Stimulated activated CD8-positive, alpha-beta memory T cell treated with anti-CD3 and anti-CD28 coated beads, Interleukin-12 subunit alpha, Interleukin-12 subunit beta, amount 100 ng/mL, for 24 hours (primary cell): ENCODE data around the gene PLPP1.
"Not testable (repeated sequence)": the region's sequence is repeated elsewhere in the genome, so short reads cannot be mapped to it uniquely, and the experiment has no call there.

Experiments used
- DNase-seq: peaks from one replicate; pipeline ENCODE4 v3.0.0-alpha.2; 2020; ENCODE audit errors: extremely low read depth

The PLPP1 gene

DNA sequence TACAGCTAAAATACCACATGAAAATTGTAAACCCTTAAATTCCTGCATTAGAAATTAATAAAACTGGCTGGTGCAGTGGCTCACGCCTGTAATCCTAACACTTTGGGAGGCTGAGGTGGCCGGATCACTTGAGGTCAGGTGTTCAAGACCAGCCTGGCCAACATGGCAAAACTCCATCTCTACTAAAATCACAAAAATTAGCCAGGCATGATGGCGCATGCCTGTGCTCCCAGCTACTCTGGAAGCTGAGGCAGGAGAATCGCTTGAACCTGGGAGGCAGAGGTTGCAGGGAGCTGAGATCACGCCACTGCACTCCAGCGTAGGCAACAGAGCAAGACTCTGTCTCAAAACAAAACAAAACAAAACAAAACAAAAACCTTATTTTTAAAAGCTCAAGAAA is 29.1 kb downstream of the PLPP1 start:
- DNase-seq = not testable (repeated sequence)

DNA sequence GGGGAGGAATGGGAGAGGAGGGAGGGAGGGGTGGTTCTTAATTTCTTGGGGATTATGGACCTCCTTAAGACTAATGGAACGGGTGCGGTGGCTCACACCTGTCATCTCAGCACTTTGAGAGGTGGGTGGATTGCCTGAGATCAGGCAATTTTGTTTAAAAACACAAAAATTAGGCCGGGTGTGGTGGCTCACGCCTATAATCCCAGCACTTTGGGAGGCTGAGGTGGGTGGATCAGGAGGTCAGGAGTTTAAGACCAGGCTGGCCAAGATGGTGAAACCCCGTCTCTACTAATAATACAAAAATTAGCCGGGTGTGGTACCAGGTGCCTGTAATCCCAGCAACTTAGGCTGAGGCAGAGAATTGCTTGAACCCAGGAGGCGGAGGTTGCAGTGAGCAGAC is 30.8 kb downstream of the PLPP1 start:
- DNase-seq = not testable (repeated sequence)

DNA sequence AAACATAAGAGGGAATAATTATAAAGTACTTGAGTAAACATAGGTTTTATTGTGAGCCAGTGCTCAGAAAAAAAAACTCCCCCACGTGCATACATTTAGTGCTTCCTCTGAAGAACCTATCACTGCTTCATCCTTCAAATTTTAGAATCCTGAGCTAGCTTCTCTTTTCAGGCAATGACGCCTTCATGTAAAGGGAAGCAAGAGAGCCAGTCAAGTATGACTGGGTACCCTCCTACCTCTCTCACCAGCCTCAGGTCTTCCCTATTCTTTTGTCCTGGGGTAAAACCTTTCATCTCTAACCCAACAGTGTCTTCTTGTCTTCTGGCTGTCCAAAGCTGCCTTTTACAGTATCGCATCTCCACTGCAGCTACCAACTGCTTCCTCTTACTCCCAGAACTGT is 32.0 kb downstream of the PLPP1 start:
- DNase-seq = no peak

DNA sequence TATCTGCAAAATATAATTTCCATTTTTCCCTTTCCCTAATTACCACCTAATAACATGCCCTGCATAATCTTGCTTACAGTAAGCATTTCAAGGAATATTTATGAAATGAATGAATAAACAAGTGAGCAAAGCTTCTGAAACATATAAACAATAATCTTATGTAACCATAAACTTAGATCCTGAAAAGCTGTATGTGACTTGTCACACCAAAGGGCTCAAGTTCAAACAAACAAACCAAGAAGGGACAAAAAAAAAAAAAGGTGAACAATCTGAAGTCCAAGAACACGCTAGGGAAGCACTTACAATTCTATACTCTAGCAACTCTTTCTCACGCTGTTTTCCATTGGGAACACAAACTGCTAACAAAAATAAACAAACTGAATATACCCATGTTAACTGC is 36.3 kb downstream of the PLPP1 start:
- no peak for DNase-seq

DNA sequence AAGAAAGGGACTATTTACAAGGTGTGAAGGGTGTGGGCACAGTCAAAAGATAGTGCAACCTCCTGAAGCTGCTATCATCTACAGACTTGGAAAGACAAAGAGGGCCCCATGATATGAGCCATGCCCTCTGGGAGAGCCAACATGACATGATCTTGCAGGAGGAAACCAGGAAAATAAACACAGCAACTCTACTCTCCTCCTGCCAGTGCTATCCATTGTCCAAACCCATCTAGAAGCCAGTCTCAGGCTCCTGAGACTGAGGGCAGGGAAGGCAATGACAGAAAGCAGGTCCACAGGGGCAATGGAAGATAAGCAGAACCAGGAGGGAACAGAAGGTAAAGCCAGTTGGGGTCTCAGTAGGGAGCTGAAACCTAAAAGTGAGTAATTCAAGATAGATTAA is 37.1 kb downstream of the PLPP1 start:
- DNase-seq = no peak

DNA sequence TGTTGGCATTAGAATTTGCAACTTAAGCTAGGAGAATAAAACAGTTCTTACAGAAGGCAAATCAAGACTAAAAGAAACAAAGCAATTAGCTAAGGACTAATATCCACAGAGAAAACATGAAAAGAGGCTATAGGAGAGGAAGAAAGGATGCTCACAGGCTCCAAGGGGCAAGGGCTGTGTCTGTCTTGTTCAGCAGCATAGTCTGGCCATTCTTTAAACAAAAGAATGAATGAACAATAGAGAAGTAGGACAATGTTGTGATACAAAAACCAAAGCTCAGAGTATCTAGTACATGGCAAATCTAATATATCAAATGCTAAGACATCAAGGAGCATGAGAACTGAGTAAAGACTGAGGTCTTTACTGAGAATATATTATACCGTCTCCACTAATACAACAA is 39.5 kb downstream of the PLPP1 start:
- DNase-seq = no peak

DNA sequence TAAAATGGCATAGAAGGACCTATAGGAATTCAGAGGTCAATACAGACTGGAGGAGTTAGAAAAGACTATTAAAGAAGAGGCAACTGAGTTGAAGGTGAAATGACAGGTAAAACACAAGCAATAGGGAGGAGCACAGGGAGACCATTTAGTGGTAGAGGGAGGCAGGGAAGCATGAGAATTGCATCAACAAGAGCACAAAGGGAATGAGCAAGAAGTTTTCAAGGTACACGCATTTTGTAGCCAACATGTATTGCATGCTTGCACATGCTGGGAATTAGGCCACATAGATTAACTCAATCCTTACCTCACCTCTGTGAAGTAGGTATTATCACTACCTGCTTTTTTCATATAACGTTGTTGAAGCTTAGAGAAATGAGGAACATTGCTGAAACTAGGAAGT is 42.3 kb downstream of the PLPP1 start:
- DNase-seq = no peak

DNA sequence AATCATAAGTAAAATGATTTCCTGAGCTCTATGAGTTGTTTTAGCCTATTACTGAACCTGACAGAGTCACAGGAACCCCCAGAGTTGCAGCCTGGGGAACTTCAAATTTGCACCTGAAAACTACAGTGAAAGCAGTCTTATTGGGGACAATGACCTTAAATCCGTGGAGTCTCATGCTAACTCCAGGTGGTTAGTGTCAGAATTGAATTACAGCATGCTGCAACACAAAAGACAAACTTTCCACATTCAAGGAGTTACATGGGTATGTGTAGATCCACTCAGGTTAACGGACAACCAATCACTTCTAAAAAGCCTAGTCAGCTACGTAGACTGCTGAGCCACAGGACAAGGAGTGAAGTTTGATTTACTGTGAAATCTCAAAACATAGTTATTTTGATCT is 49.7 kb downstream of the PLPP1 start:
- no peak for DNase-seq

DNA sequence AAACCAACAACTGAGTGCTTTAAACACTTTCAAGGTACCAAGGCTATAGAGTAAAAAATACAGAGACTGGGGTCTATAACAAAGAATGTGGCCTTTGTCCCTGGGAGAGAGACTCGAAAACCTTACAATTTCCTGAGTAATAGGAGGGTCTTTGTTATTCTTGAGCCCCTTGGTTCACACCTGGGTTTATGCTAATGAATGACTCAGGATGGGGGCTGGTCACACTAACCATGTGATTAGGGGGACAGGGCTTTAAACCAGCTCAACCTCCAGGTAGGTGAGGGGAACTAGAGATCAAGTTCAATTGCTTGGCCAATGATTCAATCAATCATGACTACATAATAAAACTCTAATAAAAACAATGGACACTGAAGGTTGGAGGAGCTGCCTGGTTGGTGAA is 50.2 kb downstream of the PLPP1 start:
- no peak for DNase-seq

DNA sequence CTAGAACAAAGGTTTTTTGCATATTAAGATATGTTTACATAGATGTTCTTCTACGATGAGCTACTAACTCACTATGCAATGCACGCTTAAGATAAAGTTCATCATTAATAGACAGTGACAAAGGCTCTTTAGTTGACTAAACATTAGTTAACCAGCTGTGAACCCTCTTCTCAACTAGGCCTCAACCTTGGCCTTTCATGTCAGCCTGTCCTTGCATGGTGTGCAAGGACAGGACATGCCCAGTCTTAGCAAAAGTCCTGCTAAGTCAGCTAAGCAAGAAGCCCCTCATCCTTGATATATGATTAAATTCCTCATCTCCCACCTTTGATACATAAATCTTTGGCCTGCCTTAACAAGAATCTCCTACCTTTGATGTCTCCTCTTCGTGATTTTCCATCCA is 50.9 kb downstream of the PLPP1 start:
- DNase-seq = no peak

DNA sequence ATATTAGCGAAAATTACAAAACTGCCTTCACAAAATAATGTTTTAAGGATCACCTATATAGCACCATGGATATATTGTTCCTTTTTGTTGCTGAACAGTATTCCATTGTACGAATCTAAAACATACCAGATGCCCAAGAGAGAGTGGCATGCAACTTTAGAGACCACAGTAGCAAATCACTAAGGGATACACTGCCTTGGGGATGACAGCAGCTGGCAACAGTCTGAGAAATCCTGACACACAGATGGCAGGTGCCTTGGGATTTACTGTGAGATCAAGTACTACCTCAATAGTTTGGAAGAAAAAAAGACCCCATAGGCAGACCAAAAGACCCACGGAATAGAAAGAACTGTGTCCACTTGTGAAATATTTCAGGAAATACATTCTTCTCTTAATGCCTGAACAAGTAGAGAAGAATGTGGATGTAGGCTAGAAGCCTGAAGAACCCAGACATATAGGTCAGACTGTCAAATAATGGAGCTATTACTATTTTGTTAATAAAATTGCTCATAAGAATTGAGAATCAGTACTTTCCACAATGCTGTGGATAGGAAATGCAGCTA is 53.4 kb downstream of the PLPP1 start:
- no peak for DNase-seq

DNA sequence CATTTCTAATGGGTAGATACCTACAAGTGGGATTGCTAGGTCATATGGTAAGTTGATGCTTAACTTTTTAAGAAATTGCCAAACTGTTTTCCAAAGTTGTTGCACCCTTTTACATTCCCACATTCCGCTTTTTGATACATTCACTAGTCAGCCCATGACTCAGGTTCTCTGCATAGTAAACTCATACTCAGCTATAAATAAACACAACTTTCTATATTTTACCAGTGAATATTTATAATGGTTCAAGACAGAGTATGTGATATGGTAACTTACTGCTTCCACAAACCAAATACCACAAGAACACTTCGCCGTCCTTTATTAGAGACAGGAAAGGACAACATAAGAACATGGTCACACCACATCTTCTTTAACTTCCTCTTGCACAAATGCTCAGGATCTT is 54.0 kb downstream of the PLPP1 start:
- no peak for DNase-seq

DNA sequence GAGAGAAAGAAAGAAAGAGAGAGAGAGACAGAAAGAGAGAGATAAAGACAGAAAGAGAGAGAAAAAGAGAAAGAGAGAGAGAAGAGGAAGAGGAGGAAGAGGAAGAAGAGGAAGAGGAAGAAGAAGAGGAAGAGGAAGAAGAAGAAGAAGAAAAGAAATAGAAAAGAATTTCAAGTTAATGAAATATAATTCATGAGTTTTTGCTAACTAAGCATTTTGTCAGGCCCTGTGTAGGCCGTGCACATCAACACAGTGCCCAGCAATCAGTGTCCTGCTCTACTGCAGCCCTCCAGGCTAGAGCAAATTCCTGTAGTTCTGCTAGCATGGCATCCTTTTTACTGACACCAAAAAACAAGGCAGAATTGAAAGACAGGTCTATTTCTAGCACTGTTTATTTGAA is 62.1 kb downstream of the PLPP1 start:
- no peak for DNase-seq

DNA sequence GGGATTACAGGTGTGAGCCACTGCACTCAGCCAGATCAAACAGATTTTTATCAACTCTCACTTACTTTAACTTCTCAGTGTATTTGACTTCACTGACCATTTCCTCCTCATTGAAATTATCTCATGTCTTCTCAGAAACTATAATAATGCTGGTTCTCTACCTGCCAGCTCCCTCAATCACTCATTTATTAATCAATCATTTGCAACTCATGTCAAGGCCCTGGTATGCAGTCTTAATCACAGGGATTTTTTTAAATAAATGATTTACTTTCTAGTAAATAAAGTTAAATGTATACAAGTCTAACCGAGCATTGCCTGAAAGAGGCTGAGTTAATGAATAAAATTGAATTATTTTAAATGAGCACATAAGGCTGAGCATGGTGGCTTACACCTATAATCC is 63.3 kb downstream of the PLPP1 start:
- no peak for DNase-seq

DNA sequence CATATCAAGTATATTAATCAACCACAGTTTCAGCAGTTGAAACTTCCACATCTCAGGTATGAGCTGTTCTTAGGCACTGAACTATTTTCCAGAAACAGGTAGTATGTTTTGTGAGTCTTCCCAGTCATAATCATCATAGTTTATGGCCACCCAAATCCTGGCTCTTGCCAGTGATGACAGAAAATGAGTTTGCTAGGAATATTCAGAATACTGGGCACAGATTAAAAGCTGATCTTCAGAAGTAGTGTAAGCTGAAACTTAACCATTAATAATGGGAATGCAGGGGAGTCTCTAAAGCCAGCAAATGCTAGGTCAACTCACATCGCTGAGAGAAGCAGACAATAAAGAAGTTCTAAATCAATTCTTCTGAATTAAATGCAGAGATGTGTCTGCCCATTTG is 64.5 kb downstream of the PLPP1 start:
- no peak for DNase-seq

DNA sequence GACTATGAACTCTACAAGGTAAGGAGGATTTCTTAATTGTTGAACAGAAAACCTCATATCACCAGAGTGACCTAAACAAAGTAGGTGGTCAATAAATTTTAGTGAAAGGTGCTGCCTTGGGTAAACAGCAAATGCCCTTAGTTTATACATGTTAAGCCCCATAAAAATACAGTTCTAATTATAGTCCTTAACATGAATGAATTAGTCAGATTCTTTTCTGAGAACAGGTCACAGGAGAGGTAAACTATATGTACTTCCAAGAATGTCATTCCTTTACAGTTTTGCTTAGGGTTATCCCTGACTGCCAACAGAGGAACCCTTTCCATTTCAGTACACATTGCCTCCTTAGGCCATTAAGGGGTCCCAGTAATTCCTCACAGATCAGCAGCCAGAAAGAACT is 64.9 kb downstream of the PLPP1 start:
- no peak for DNase-seq

DNA sequence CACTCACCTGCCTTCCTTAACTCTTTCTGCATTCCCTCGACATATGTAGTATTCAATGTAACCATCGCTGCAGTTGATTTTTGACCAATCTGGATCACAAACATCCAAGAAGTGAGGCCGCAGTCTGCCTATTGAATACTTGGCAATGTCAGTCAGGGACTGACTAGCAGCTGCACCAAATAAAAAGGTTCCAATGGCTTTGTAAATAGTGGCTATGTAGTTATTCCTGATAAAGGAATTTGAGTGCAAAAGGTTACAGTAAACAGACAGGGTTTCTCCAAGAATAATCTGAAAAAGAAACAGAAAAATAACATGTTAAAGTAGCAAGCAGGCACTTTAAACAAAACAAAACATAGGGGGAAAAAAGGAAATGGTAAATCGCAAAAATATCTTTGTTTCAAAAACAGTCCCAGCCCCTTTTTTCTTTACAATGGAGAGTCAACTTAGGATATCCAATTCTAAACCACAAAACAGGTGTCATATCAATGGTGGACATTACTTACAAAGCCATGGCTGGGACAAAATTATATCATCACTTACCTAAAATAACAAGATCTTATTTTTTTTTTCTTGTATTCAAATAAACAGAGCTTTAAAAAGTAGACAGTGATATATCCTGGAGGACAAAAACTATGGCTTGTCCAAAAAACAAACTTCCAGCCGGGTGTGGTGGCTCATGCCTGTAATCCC is 66.8 kb downstream of the PLPP1 start:
- DNase-seq = no peak

DNA sequence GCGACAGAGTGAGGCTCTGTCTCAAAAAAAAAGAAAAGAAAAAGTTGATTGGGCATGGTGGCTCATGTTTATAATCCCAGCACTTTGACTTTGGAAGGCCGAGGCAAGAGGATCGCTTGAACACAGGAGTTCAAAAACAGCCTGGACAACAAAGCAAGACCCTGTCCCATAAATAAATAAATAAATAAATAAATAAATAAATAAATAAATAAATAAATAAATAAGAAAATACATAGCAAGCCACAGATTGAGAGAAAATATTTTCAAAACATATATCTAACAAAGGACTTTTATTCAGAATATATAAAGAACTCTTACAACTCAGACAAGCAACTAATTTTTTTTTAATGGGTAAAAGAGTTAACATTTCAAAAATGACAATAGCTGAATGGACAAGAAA is 71.2 kb downstream of the PLPP1 start:
- no peak for DNase-seq

DNA sequence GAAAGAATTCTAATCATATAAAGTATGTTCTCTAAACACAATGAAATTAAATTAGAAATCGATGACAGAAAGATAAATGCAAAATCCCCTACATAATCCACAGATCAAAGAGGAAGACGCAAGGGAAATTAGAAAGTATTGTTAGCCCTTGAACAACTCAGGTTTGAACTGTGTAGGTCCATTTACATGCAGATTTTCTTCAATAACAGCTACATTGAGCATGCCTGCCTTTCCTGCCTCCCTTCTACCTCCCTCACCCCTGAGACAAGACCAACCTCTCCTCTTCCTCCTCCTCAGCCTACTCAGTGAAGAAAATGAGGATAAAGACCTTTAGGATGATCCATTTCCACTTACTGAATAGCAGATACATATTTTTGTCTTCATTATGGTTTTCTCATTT is 75.2 kb downstream of the PLPP1 start:
- DNase-seq = no peak

DNA sequence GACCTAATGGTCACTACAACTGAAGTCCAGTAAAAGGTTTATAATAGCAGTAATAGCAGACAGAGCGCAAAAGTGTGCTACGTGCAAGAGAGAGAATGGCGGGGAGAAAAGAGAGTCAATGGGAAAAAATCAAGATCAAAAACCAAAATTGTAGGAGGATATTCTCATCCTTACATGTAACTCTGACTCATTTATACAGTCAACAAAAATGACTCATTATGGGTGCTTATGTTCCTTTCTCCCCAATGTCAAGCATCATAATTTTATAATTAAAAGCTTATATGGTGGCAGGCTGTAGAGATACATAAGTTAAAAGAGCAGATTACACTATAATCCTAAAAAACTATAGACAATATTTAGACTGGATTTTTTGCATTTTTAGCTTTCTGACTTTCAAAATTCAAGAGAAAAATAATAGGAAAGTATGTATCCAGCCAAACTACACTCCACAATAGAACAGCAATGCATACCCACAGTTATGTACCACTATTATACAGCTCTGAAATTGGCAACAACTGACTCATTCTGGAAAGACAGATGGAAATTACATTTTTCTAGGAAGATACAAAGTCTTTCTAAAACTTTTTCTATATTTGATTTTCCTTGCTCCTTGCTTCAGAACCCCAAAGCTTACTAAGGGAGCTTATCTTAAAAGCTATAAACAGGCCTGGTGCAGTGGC is 78.4 kb downstream of the PLPP1 start:
- DNase-seq = no peak

DNA sequence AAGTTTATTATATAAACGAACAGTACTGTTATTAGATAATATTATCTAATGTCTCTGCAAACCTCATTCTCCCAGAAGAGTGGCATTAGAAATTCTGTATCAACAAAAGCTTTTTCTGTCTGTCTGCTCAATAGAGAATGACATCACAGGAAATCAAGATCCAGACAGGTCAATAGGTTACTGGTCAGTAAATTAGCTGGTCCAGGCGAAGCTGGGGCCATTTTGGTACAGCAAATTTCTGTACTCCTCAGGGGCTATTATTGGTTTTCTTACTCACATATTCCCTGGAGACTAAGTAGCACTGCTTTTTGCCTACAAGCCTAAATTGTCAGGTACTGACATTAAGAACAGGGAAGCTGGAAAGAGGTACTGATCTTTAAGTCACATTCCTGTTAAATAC is 80.5 kb downstream of the PLPP1 start:
- no peak for DNase-seq

DNA sequence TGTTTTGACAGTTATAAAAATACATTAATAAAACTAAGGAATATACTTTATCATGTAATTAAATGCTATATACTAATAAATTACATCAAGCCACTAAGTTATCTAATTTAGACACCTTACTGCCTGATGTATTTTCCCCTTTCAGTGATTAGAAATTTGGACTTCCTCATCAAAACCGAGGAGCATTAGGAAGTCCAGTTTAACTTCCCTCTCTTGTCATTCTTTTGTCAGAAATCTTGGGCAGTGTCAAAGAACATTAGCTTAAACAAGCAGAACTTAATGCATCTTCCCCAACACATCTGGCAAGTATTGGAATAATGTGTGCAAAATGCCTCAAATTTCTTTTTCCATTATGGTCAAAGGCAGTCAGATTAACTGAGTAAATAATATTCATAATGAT is 81.6 kb downstream of the PLPP1 start:
- DNase-seq = no peak

DNA sequence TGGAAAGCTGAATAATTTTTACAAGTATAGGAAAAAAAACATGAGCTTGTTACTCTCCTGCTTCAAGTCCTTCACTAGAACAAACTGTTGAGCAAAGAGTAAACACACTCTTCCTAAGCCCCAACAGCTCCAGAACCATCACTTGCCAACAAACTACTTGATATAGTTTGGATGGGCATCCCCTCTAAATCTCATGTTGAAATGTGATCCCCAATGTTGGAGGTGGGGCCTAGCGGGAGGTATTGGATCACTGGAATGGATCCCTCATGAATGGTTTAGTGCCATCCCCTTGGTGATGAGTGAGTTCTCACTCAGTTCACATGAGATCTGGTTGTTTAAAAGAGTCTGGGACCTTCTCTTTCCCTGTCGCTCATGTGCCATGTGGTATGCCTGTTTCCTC is 82.8 kb downstream of the PLPP1 start:
- no peak for DNase-seq
